Measurements from ENCODE around the gene PDS5B. TPM values are rescaled to one million over a fixed set of nuclear protein-coding genes. Genes with fewer than 3 reads are reported as not detected.

The PDS5B gene
- total and polyA plus RNA-seq, 10 of the 15 experiments (the other 5 are each of a cell fraction or from before 2014, with no cell fraction given): 15.4 to 55.3 (median 30.7) TPM

DNA sequence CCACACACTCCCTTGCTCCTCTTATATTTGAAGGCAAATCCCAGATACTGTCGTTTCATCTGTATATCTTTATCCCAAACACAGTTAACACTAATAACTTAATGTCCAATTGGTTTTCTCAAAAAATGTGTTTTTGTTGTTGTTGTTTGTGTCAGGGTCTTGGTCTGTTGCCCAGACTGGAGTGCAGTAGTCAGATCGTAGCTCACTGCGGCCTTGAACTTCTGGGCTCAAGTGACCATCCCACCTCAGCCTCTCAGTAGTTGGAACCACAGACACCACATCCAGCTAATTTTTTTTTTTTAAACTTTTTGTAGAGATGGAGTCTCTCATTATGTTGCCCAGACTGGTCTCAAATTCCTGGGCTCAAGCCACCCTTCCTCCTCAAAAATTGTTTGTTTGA is 137.7 kb downstream of the PDS5B start:
- H2AFZ ChIP-seq (ENCODE audit: control insufficient read depth, low read depth, low read length): no peak overlapping the region
- intact Hi-C loops (cut with micrococcal nuclease; ENCODE audit: unreplicated experiment) (no loop called here), in situ Hi-C loops (cut with MboI) (no loop called here)
- CTCF ChIA-PET: interaction anchor here (0.6 kb wide), 1 partner anchor 71 kb away, joined by 3 read pairs; no protein-coding TSS in a partner anchor
- H3K9me3 ChIP-seq (replicated peaks; ENCODE audit: control insufficient read depth, insufficient read depth, low read length): peaks cover 4% of the 10 kb centered on the region; the same call in 2 of the 3 replicates
- TF ChIP-seq ZNF622 (IDR thresholded peaks at IDR 0.05): no peak
- TF ChIP-seq CBX3 (IDR thresholded peaks at IDR 0.05; ENCODE audit: borderline replicate concordance, low read depth): no peak
- TF ChIP-seq, protein P1, sequence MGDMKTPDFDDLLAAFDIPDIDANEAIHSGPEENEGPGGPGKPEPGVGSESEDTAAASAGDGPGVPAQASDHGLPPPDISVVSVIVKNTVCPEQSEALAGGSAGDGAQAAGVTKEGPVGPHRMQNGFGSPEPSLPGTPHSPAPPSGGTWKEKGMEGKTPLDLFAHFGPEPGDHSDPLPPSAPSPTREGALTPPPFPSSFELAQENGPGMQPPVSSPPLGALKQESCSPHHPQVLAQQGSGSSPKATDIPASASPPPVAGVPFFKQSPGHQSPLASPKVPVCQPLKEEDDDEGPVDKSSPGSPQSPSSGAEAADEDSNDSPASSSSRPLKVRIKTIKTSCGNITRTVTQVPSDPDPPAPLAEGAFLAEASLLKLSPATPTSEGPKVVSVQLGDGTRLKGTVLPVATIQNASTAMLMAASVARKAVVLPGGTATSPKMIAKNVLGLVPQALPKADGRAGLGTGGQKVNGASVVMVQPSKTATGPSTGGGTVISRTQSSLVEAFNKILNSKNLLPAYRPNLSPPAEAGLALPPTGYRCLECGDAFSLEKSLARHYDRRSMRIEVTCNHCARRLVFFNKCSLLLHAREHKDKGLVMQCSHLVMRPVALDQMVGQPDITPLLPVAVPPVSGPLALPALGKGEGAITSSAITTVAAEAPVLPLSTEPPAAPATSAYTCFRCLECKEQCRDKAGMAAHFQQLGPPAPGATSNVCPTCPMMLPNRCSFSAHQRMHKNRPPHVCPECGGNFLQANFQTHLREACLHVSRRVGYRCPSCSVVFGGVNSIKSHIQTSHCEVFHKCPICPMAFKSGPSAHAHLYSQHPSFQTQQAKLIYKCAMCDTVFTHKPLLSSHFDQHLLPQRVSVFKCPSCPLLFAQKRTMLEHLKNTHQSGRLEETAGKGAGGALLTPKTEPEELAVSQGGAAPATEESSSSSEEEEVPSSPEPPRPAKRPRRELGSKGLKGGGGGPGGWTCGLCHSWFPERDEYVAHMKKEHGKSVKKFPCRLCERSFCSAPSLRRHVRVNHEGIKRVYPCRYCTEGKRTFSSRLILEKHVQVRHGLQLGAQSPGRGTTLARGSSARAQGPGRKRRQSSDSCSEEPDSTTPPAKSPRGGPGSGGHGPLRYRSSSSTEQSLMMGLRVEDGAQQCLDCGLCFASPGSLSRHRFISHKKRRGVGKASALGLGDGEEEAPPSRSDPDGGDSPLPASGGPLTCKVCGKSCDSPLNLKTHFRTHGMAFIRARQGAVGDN (IDR thresholded peaks at IDR 0.05): no peak
- no peak for TF ChIP-seq SUPT20H (IDR thresholded peaks at IDR 0.05; ENCODE audit: borderline replicate concordance, control insufficient read depth, low read depth, low read length)
- TF ChIP-seq RELA (IDR thresholded peaks at IDR 0.05; ENCODE audit: borderline replicate concordance, partially characterized antibody): no peak
- no peak for TF ChIP-seq BHLHE40 (IDR thresholded peaks at IDR 0.05; ENCODE audit: borderline replicate concordance in 1 of 2, low read depth in 2 of 2, low read length in 1 of 2)
- TF ChIP-seq, protein P2, sequence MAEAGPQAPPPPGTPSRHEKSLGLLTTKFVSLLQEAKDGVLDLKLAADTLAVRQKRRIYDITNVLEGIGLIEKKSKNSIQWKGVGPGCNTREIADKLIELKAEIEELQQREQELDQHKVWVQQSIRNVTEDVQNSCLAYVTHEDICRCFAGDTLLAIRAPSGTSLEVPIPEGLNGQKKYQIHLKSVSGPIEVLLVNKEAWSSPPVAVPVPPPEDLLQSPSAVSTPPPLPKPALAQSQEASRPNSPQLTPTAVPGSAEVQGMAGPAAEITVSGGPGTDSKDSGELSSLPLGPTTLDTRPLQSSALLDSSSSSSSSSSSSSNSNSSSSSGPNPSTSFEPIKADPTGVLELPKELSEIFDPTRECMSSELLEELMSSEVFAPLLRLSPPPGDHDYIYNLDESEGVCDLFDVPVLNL (IDR thresholded peaks at IDR 0.05; ENCODE audit: low read depth, low read length): no peak
- no peak for TF ChIP-seq TCF7 (IDR thresholded peaks at IDR 0.05; ENCODE audit: borderline replicate concordance)
- TF ChIP-seq PAX5 (IDR thresholded peaks at IDR 0.05; ENCODE audit: borderline replicate concordance, low read depth, low read length): no peak
- no peaks in the 10 kb centered on the region for H3K4me1 ChIP-seq (ENCODE audit: control insufficient read depth, insufficient read depth, low read length)
- no peaks in the 10 kb centered on the region for H3K27me3 ChIP-seq (replicated peaks in 1 of 2; ENCODE audit: control insufficient read depth in 2 of 2, insufficient read depth in 2 of 2, low read length in 1 of 2)
- no peak overlapping the region for H3K27ac ChIP-seq (ENCODE audit: control insufficient read depth, insufficient read depth)
- DNase-seq (ENCODE audit: low read depth, low spot score) (no peak), FAIRE-seq (no peak), ATAC-seq (no peak)
- SMC1A ChIA-PET (ENCODE audit: uncharacterized antibody, unreplicated experiment): interaction anchor here (0.7 to 5.1 kb wide), 5 partner anchors 9 to 252 kb away, joined by 3 to 29 read pairs (median 3); no protein-coding TSS in a partner anchor
- H3K36me3 ChIP-seq (ENCODE audit: control insufficient read depth in 2 of 2, insufficient read depth in 2 of 2, low read length in 1 of 2): peaks cover 0 to 1% of the 10 kb centered on the region in 2 experiments; a peak in 2 of 4 replicates
- H4K20me1 ChIP-seq (ENCODE audit: control insufficient read depth, insufficient read depth): no peaks in the 10 kb centered on the region
- peaks cover 2% of the 10 kb centered on the region for H3K79me2 ChIP-seq (ENCODE audit: control insufficient read depth, insufficient read depth, low read length)
- no peak overlapping the region for H3K4me3 ChIP-seq
- WGBS (ENCODE audit: insufficient coverage, insufficient replicate concordance, low lambda C conversion rate, missing lambda C conversion rate): 100% methylated on average over 3 of the region's 3 CpGs
- RAD21 ChIA-PET (ENCODE audit: unreplicated experiment): interaction anchor here (1.4 kb wide), 1 partner anchor 13 kb away, joined by 5 read pairs; no protein-coding TSS in a partner anchor
- BruUV-seq (replicated peaks): no TSS peak
- H3K9ac ChIP-seq (ENCODE audit: control insufficient read depth, insufficient read depth, low read length): no peak overlapping the region
- no peak overlapping the region for H3K4me2 ChIP-seq (ENCODE audit: control insufficient read depth, insufficient read depth)
- POLR2A ChIA-PET: no interaction called here

All from GM12878 (cell line).